B cell (primary cell): ENCODE data around the gene TENM3. TPM values are rescaled to one million over a fixed set of nuclear protein-coding genes. Genes with fewer than 3 reads are reported as not detected.

Experiments
- ATAC-seq: fragments of 200-7000 bp; cut with Tn5 transposase; one replicate; pipeline ENCODE4 v1.10.0; 2021; ENCODE audit warnings: low read depth, mild to moderate bottlenecking, moderate number of reproducible peaks, moderate library complexity
- CTCF ChIA-PET: fragments of 350-600 bp; sonication (Branson Sonifier 250); formaldehyde crosslinking; loops from one replicate; lab custom pipeline; 2021; ENCODE audit warnings: antibody characterized with exemption, inconsistent platforms; lab: Charles Lee
- POLR2A ChIA-PET: fragments of 350-600 bp; sonication (Branson Sonifier 250); formaldehyde crosslinking; loops from one replicate; lab custom pipeline; 2021; ENCODE audit warnings: antibody characterized with exemption; lab: Charles Lee
- DNase-seq: peaks from one replicate; pipeline ENCODE4 v3.0.0; 2013
- H2AFZ ChIP-seq: 2 replicates; pipeline ENCODE4 v1.6.1; 2012; ENCODE audit warnings: mild to moderate bottlenecking, low read depth, low read length; ENCODE audit not compliant: insufficient read depth, poor library complexity, severe bottlenecking
- H3K27ac ChIP-seq, 2 donors: 1 replicate in 1 of 2; 2 replicates in 1 of 2; pipeline ENCODE4 v1.5.1; 2012 to 2013; ENCODE audit warnings: low read length in 2 of 2, mild to moderate bottlenecking in 2 of 2, moderate library complexity in 1 of 2
- H3K27me3 ChIP-seq, 4 experiments: fragments of 200-600 bp in 1 of 4; sonication (generic) in 1 of 4; replicated peaks in 1 of 4; 1 replicate in 2 of 4; 2 replicates in 2 of 4; pipeline versions ENCODE4 v1.6.1 to v1.7.0; 2013 to 2016; ENCODE audit warnings: low read length in 3 of 4, mild to moderate bottlenecking in 2 of 4, mixed read lengths in 1 of 4, moderate library complexity in 1 of 4; ENCODE audit not compliant: insufficient read depth in 4 of 4, control insufficient read depth in 3 of 4; ENCODE audit errors: control extremely low read depth in 1 of 4
- H3K36me3 ChIP-seq, 2 experiments: replicated peaks in 1 of 2; 1 replicate in 1 of 2; 2 replicates in 1 of 2; pipeline versions ENCODE4 v1.6.1 to v1.7.1; 2013; ENCODE audit warnings: low read length in 1 of 2; ENCODE audit not compliant: insufficient read depth in 2 of 2, control insufficient read depth in 1 of 2; ENCODE audit errors: control extremely low read depth in 1 of 2, extremely low read depth in 1 of 2
- H3K4me1 ChIP-seq, 2 donors: fragments of 200-600 bp in 1 of 2; sonication (generic) in 1 of 2; 1 replicate in 1 of 2; 2 replicates in 1 of 2; pipeline versions ENCODE4 v1.5.1 to v1.6.1; 2013 to 2017; ENCODE audit warnings: low read length in 2 of 2; ENCODE audit not compliant: control insufficient read depth in 2 of 2, insufficient read depth in 2 of 2
- H3K4me2 ChIP-seq: replicated peaks from 2 replicates; pipeline ENCODE3; 2012; ENCODE audit warnings: mild to moderate bottlenecking, low read depth, low read length; ENCODE audit not compliant: poor library complexity, severe bottlenecking
- H3K4me3 ChIP-seq, 5 experiments: fragments of 200-600 bp in 1 of 5; sonication (generic) in 1 of 5; 1 replicate in 3 of 5; 2 replicates in 2 of 5; pipeline versions ENCODE4 v1.5.1 to v1.7.0; 2011 to 2016; ENCODE audit warnings: low read length in 4 of 5, mild to moderate bottlenecking in 4 of 5, low read depth in 2 of 5, control low read depth in 1 of 5, moderate library complexity in 1 of 5; ENCODE audit not compliant: insufficient read depth in 1 of 5; ENCODE audit errors: control extremely low read depth in 1 of 5, extremely low read depth in 1 of 5
- H3K79me2 ChIP-seq: fragments of 200-600 bp; sonication (generic); one replicate; pipeline ENCODE4 v1.6.0; 2016; ENCODE audit warnings: low read length; ENCODE audit not compliant: control insufficient read depth, insufficient read depth
- H3K9ac ChIP-seq: fragments of 200-600 bp; sonication (generic); 2 replicates; pipeline ENCODE4 v1.6.1; 2017; ENCODE audit warnings: mild to moderate bottlenecking, low read length, moderate library complexity
- H3K9me3 ChIP-seq, 3 donors: one replicate each; pipeline versions ENCODE4 v1.6.1 to v1.7.1; 2013; ENCODE audit warnings: low read length in 2 of 3; ENCODE audit not compliant: control insufficient read depth in 2 of 3, insufficient read depth in 1 of 3; ENCODE audit errors: control extremely low read depth in 1 of 3
- H4K20me1 ChIP-seq: 2 replicates; pipeline ENCODE4 v1.6.0; 2012; ENCODE audit warnings: mild to moderate bottlenecking, low read length; ENCODE audit not compliant: insufficient read depth, control insufficient read depth, poor library complexity, severe bottlenecking
- H3K27ac Mint-ChIP-seq: one replicate; pipeline ENCODE4 v1.8.0; 2021; ENCODE audit warnings: mixed read lengths
- H3K27me3 Mint-ChIP-seq: one replicate; pipeline ENCODE4 v1.8.0; 2021; ENCODE audit warnings: mixed read lengths
- H3K4me1 Mint-ChIP-seq: one replicate; pipeline ENCODE4 v1.8.0; 2021; ENCODE audit warnings: mixed read lengths
- H3K4me3 Mint-ChIP-seq: one replicate; pipeline ENCODE4 v1.8.0; 2021; ENCODE audit warnings: mixed read lengths
- H3K9me3 Mint-ChIP-seq: one replicate; pipeline ENCODE4 v1.8.0; 2022; ENCODE audit warnings: mixed read lengths; ENCODE audit not compliant: insufficient read depth
- EZH2 ChIP-seq: IDR thresholded peaks from 2 replicates; pipeline ENCODE4 v1.6.1; 2012; ENCODE audit warnings: borderline replicate concordance, low read depth, mild to moderate bottlenecking, moderate library complexity, low read length; ENCODE audit not compliant: insufficient read depth, poor library complexity, severe bottlenecking
- WGBS: methylation state at CpG from one replicate; pipeline ENCODE4 v1.1.5; 2013; ENCODE audit warnings: missing lambda C conversion rate; ENCODE audit not compliant: insufficient coverage; 5-methylcytosine and 5-hydroxymethylcytosine counted together
- intact Hi-C: fragments of 100-400 bp; cut with micrococcal nuclease; formaldehyde crosslinking; loops from one replicate; pipeline ENCODE4 v1.10.0; 2022
- polyA plus RNA-seq: library from polyadenylated mRNA; depleted of rRNA; stranded (reverse); fragments of >200 nt; gene quantifications from 2 replicates; pipeline ENCODE4 v1.2.3, GENCODE V29; 2012
- total RNA-seq, 2 donors: library from RNA; stranded (reverse); fragments of 120-200 nt in 1 of 2; gene quantifications; 1 replicate in 1 of 2; 2 replicates in 1 of 2; pipeline versions ENCODE4 v1.2.3 to v1.2.4, GENCODE V29; 2013 to 2022
- TF ChIP-seq, protein P1 (sequence below): fragments of 200-600 bp; IDR thresholded peaks from one replicate; pipeline ENCODE4 v1.8.0; 2022; ENCODE audit warnings: antibody characterized with exemption, mild to moderate bottlenecking

TENM3 gene
- total and polyA plus RNA-seq, 2 donors (not counting 1 experiment from before 2014, with no cell fraction given), result not detected

DNA sequence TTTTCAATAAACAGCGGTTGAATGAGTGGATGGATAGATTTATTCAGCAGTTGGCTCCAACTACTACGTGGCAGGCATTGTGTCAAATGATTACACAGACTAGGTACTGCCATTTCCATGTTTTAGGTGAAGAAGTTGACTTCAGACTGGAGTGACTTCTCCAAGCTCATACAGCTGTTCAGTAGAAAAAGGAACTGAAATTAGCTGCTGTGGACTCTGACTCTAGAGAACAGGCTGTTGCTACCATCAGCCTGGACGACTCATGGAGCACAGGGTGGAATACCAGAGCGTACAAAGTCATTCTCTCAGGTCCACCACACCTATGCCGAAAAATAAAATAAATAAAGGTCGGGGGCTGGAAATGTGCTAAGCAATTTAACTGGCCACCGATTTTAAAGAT is 45.3 kb downstream of the TENM3 start:
- Mint-ChIP-seq H3K27me3 (no peaks in the 10 kb centered on the region), H3K4me1 (no peaks in the 10 kb centered on the region), H3K4me3 (no peak overlapping the region), H3K9me3 (no peaks in the 10 kb centered on the region), H3K27ac (no peak overlapping the region)
- Histone ChIP-seq H3K36me3 (no peaks in the 10 kb centered on the region), H3K9ac (no peak overlapping the region), H2AFZ (no peak overlapping the region), H3K4me1 (no peaks in the 10 kb centered on the region), H3K27me3 (no peaks in the 10 kb centered on the region), H3K4me3 (no peak overlapping the region), H3K9me3 (peaks cover 0 to 17% (median 0%) of the 10 kb centered on the region in 3 donors), H3K27ac (no peak overlapping the region), H4K20me1 (no peaks in the 10 kb centered on the region), H3K4me2 (no peak overlapping the region), H3K79me2 (no peaks in the 10 kb centered on the region)
- CTCF ChIA-PET, result no interaction called here
- intact Hi-C loops, result no loop called here
- POLR2A ChIA-PET, result no interaction called here
- ATAC-seq, result no peak
- TF ChIP-seq EZH2, result no peak
- TF ChIP-seq, protein P1, sequence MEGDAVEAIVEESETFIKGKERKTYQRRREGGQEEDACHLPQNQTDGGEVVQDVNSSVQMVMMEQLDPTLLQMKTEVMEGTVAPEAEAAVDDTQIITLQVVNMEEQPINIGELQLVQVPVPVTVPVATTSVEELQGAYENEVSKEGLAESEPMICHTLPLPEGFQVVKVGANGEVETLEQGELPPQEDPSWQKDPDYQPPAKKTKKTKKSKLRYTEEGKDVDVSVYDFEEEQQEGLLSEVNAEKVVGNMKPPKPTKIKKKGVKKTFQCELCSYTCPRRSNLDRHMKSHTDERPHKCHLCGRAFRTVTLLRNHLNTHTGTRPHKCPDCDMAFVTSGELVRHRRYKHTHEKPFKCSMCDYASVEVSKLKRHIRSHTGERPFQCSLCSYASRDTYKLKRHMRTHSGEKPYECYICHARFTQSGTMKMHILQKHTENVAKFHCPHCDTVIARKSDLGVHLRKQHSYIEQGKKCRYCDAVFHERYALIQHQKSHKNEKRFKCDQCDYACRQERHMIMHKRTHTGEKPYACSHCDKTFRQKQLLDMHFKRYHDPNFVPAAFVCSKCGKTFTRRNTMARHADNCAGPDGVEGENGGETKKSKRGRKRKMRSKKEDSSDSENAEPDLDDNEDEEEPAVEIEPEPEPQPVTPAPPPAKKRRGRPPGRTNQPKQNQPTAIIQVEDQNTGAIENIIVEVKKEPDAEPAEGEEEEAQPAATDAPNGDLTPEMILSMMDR, result no peak
- DNase-seq, result no peak
- 93% methylated on average over 3 of the region's 7 CpGs for WGBS

DNA sequence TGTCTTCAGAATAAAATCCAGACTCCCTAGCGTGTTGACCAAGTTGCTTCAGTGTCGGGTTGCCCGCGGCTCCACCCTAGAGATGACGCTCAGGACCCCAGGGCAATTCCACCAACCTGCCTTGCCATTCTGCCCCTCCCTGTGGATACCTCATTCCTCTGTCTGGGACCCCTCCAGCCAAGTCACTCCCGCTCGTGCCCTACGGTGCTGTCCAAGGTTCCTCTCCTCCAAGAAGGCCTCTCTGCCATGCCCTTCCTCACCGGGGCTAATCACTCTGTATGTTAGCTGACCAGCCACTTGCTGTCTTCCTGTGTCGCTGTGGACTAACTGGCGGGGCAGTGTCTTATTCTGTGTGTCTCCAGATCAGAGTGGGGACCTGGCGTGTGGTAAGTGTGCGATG is 46.6 kb downstream of the TENM3 start:
- intact Hi-C loops, result no loop called here
- CTCF ChIA-PET, result no interaction called here
- Histone ChIP-seq H2AFZ (no peak overlapping the region), H3K9ac (no peak overlapping the region), H3K9me3 (peaks cover 0 to 17% (median 0%) of the 10 kb centered on the region in 3 donors), H3K27ac (no peak overlapping the region), H3K4me2 (no peak overlapping the region), H3K4me1 (no peaks in the 10 kb centered on the region), H3K36me3 (no peaks in the 10 kb centered on the region), H3K4me3 (no peak overlapping the region), H3K27me3 (no peaks in the 10 kb centered on the region), H3K79me2 (no peaks in the 10 kb centered on the region), H4K20me1 (no peaks in the 10 kb centered on the region)
- Mint-ChIP-seq H3K27ac (no peak overlapping the region), H3K9me3 (no peaks in the 10 kb centered on the region), H3K4me3 (no peak overlapping the region), H3K27me3 (no peaks in the 10 kb centered on the region), H3K4me1 (no peaks in the 10 kb centered on the region)
- POLR2A ChIA-PET, result no interaction called here
- ATAC-seq, result no peak
- TF ChIP-seq, protein P1, result no peak
- TF ChIP-seq EZH2, result no peak
- DNase-seq, result no peak
- WGBS, result 87% methylated on average over 13 of the region's 13 CpGs
